IPS DF 4.7 (cell line): ENCODE results near the gene VIPR2.

Experiments used
- DNase-seq: peaks from one replicate; pipeline ENCODE4 v3.0.0-alpha.2; 2013; ENCODE audit warnings: low spot score; ENCODE audit errors: extremely low read depth

VIPR2 gene

DNA sequence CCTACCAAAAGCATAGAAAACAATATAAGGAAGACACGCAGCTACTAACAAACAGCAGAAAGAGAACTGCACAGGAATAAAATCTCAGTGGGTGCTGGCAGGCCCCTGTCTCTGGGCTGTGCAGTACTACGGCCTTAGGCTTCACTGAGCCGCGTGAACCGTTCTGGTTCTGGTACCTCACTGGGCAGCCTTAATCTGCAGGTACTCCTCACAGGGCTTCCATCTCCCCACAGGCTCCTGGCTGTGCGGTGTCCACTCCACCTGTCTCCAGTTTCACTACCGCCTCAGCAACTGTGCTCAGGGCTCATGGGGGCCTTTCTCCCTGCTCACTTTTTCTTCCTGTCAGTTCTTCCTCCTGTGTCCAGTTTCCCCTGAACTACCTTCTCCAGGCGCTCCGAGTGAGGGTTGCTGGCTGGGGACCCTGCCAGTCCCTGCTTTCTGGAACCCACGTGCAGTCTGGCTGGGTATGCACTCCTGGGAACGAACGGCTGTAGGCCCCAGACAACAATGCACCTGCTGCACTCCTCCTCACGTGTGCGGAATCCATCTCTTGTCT, 75.7 kb downstream of the VIPR2 start:
- DNase-seq, result no peak

DNA sequence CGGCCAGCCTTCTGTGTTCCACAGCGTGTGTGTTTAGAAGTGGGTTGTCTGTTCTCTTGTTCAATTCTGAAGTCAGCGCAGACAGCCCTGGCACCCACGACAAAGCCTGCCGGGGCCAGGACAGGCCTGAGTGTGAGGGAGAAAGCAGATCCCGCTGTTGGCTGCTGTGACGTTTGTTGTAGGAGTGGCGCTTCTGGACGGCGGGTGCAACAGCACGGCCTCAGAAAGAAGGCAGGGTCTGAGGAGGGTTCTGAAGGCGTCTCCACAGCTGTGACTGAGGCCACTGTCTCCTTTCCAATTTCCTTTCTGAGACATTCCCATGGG, 76.2 kb downstream of the VIPR2 start:
- DNase-seq, result no peak

DNA sequence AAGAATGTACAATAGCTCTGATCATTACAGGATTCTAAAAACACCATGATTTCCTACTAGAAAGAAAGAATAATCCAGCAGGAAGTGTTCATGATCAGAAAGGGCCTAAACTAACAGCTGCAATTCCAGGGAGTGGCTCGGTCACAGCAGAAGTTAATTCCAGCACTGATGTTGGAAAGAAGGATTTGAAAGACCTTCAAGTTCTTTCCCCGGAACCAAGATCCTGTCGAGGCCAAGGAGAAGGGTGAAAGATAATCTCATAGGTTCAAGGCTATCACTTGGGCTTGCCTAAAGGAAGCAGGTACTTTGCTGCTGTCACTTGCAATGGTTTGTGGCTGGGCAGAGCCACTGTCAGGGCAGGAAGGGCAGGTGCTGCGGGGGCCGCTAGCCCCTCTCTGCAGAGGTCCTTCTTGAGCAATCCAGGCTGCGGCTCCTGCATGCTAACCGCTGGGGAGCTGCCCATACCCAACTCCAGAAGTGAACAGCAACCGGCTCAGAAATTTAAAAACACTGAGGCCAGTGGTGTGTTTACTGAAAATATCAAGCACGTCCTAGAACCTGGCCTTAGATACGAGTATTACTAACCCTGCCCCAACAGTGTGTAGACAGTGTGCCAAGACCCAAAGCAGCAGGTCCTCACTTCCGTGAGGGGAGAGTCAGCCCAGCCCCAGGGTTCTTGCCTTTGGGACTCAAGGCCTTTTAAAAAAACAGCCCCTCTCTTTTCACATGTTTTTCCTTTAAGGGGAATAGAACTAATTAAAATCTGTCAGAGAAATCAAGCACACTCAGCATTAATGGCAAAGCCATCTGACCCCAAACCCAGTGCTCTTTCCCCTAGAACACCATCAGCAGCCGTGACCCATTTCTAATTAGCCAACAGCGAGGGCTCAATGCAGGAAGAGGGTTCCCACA, 76.8 kb downstream of the VIPR2 start:
- DNase-seq, result no peak

DNA sequence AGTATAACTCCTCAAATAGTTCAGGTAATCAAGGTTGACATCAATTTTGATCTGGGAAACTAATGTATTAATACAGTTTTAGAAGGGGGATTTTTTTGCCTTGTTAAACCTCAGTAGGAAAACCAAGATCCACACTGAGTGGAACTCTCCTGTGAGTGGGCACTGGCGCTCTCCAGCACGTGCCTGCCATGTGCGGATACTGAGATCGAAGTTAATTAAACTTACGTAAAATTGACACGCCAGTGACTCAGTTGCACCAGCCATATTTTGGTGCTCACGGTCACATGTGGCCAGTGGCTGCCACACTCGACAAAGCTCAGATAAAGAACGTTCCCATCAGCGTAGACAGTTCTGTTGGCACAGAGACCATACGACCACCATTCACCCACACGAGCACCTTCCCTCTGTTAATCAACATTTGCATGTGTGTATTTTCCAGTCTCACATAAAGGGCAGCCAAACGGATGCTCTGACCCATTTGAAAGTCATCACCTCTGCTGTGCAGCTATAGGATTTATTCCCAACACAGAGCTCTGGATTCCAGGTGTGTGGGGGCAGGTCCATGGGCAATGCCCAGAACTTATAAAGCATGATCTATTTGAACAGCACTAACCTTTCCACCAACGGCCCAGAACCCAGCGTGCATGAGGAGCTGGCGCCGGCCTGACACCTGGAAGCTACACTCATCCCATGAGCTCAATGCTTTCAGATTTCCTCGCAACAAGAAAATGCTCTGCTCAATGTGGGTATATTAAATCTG, 77.7 kb downstream of the VIPR2 start:
- DNase-seq, result no peak

DNA sequence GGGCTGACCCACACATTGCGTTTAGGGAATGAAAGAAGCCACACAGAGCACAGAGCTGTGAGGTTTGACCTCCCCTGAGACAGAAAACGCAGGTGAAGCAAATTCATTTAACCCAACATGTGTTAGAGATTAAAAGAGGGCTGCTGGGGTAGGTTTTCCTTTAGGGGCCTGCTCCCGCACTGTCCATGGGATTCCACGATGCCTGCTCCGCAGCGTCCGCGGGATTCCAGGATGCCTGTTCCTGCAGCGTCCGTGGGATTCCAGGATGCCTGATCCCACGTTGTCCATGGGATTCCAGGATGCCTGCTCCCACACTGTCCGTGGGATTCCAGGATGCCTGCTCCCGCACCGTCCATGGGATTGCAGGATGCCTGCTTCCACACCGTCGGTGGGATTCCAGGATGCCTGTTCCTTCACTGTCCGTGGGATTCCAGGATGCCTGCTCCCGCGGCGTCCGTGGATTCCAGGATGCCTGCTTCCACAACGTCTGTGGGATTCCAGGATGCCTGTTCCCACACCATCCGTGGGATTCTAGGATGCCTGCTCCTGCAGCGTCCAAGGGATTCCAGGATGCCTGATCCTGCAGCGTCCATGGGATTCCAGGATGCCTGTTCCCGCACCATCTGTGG, 78.7 kb downstream of the VIPR2 start:
- DNase-seq, result no peak

DNA sequence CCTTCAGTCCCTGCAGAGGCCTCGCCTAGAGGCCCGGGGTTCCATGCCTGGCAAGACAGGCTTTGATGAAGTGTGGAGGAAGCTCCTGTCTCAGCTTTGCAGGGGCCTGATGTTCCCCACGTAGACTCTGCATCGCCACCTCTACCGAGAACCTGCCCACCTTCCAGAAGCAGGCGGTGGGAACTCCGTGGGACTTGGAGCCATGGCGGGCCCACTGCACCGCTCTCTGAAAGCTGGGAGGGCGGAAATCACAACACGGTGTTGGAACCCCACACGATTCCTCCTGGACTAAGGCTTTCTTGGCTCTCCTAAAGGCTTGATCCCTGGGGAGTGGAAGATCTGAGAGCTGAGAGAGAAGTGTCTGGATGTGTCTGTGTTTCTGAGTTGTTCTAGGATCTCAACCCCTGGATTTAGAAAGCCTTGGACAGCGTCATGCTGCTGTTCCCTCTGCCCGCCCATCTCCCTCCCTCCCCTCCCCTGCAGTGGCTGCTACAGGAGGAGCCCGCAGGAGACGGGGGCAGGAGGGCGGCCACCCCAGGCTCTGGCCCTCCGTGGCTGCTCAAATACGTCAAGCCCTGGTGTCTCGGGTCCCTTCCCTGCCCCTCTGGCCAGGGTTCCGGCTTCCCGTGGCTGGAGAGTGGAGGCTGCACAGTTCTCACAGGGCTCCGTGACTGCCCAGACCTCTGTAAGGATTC, 79.7 kb downstream of the VIPR2 start:
- no peak for DNase-seq

DNA sequence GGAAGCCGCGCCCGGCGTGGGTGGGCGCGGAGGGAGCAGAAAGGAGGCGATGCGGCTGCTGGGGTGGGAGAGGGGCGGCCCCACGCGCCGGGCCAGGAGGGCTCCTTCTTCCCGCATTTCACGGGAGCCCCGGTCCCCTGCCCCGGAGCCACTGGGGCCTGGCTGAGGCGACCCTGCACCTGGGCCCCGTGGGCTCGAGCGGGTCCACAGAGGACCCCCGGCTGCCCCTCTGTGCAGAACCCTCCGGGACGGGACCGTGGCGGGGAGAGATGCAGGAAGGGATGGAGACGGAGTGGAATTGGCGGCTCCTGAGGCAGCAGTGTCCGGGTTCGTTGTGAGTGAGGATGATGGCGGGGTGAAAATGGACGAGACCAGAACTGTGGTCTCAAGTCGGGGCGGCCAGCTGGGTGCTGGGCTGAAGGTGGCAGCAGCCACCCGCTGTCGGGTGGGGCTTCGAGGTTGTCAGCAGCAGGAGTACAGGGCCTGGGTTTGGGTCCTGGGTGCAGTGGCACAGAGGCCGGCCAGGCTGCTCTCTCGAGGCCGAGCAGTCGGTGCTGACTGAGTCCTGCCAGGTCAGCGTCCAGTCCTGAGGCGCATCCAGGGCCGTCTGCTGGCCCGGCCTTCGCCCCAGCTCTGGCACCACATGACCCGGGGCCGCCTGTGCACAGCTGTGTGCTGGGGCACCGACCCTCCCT, 80.4 kb downstream of the VIPR2 start:
- DNase-seq, result no peak

DNA sequence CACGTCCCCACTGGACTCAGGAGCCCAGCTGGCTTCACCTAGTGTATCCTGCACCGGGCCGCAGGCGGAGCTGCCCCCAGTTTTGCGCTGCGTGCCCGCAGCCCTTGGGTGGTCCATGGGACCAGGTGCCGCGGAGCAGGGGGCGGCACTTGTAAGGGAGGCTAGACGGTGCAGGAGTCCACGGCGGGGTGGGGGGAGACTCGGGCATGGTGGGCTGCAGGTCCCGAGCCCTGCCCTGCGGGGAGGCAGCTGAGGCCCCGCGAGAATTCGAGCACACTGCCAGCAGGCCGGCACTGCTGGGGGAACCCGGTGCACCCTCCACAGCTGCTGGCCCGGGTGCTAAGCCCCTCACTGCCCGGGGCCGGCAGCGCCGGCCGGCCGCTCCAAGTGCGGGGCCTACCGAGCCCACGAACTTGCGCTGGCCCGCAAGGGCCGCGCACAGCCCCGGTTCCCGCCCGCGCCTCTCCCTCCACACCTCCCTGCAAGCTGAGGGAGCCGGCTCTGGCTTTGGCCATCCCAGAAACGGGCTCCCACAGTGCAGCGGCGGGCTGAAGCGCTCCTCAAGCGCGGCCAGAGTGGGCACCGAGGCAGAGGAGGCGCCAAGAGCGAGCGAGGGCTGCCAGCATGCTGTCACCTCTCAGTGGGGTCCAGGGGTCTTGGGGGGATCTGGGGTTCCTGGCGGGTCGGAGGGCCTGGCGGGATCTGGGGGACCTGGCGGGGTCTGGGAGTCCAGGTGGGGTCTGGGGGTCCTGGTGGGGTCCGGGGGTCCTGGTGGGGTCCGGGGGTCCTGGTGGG, 81.4 kb downstream of the VIPR2 start:
- DNase-seq, result no peak

DNA sequence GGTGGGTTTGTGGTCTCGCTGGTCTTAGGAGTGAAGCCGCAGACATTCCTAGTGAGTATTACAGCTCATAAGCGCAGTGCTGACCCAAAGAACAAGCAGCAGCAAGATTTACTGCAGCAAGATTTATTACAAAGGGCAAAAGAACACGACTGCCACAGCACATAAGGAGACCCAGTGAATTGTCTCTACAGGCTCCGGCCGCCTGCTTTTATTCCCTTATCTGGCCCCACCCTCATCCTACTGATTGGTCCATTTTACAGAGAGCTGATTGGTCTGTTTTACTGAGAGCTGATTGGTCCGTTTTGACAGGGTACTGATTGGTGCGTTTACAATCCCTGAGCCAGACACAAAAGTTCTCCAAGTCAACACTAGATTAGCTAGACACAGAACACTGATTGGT, 82.1 kb downstream of the VIPR2 start:
- DNase-seq, result no peak

DNA sequence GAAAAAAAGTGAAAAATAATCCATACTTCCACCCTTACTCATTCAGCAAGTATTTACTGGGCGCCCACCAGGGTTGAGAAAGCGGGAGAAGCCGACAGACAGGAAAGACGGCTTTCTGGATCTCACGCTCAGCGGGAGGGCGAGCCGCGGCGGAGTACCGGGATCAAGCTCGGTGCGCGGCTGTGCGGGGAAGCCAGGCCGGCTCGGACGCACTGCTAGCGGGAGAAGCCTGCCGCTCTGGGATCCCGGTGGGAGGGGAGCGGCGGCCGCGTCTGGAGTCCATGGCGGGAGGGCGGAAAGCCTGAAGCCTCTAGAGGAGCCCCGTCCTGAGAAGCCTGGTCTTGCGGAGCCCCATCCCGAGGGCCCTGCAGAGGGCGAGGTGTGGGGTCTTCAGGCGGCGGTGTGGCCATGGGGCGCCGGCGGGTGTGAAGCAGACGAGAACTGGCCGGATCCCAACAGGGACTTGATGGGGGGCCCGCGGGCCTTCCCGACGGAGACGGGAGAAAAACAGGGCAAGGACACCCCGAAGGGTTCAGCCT, 82.9 kb downstream of the VIPR2 start:
- no peak for DNase-seq

DNA sequence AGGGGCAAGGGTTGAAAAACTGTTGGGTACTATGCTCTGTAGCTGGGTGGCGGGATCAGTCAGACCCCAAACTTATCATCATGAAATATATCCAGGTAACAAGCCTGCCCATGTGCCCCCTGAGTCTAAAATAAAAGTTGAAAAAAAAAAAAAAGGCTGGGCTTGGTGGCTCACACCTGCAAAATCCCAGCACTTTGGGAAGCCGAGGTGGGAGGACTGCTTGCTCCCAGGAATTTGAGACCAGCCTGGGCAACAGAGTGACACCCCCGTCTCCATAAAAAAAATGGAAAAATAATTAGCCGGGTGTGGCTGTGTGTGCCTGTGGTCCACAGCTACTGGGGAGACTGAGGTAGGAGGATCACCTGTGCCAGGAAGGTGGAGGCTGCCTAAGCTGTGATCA, 83.5 kb downstream of the VIPR2 start:
- no peak for DNase-seq

DNA sequence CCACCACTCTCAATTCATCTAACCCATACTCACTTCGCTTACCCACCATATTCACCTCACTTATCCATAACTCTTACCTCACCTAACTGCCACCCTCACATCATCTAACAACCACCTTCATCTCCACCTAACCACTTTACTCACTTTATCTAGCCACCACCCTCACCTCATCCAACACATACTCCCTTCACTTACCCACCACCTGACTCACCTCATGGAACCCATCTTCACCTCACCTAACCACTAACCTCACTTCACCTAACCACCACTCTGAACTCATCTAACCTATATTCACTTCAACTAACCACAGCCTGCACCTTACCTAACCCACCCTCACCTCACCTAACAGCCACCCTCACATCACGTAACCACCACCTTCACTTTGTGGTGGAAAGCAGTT, 84.2 kb downstream of the VIPR2 start:
- no peak for DNase-seq

DNA sequence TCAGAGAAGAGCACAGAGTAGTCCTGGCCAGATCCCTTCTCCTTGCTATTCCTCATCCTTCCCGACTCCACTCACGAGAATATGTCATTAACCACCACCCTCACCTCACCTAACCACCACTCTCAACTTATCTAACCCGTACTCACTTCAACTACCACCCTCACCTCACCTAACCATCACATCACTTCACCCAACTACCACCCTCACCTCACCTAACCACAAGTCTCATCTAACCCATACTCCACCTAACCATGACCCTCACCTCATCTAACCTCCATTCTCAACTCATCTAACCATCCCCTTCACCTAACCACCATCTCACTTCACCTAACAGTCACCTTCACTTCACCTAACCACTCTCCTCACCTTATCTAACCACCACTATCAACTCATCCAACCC, 85.0 kb downstream of the VIPR2 start:
- no peak for DNase-seq

DNA sequence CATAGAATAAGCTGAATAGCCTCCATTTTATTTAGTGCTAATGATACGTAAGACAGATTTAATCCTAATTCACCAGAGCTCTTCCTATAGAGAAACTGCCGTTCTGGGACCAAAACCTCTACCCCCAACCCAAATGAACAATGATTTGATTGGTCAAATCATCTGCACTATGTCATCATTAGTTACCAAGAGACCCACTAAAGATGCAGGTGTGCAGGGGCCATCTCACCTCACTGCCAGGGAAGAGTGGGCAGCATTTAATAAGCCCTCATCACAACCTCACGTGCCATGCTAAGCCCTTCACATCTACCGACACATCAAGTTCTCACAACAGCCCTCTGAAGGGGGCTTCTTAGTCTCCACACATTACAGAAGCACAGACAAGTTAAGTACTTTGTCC, 87.0 kb downstream of the VIPR2 start:
- DNase-seq, result no peak

DNA sequence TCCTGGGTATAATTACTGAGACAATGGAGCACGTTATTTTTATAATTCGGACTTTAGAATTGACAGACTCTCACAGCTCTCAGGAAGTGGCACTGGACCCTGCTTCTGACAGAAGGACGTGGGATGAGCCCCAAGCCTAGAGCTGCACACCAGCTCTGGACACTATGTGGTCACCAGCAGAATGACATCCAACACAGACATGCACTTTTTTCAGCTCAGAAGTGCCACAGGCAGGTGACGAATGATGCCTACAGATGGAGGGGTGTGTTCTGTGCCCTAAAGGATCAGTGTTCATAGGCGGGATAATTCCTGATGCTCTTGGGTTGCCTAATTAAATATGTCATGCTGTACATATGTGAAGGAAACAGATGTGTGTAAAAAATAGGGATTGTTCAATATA, 87.9 kb downstream of the VIPR2 start:
- DNase-seq, result no peak

DNA sequence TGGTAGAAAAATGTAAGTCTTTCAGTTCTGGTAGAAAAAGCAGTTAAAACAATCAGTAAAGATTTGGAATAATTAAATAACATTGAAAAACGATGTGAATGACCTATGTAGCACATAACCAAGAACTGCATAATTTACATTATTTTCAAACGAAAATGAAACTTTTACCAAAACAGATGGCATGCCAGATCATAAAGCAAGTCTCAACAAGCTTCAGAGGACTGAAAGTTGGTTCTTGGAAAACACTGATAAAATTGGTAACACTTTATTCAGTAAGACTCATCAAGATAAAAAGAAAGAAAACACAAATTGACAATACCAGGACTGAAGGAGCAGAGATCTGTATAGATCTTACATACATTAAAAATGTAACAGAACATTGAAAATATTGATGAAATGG, 92.8 kb downstream of the VIPR2 start:
- no peak for DNase-seq

DNA sequence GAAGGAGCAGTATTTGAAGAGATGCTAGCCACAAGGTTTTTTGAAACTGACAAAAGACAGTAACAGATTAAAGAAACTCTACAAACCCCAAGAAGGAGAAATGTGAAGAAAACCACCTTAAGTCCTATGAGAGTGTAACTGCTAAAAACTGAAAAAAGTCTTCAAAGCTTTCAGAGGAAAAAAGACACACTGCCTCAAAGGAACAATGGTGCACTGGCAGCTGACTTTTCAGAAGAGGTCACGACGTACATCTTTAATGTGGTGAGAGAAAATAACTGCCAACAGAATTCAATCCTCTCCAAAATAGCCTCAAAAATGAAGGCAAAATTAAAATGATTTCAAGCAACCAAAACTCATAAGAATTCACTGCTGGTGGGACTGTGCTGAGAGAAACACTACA, 94.0 kb downstream of the VIPR2 start:
- no peak for DNase-seq

DNA sequence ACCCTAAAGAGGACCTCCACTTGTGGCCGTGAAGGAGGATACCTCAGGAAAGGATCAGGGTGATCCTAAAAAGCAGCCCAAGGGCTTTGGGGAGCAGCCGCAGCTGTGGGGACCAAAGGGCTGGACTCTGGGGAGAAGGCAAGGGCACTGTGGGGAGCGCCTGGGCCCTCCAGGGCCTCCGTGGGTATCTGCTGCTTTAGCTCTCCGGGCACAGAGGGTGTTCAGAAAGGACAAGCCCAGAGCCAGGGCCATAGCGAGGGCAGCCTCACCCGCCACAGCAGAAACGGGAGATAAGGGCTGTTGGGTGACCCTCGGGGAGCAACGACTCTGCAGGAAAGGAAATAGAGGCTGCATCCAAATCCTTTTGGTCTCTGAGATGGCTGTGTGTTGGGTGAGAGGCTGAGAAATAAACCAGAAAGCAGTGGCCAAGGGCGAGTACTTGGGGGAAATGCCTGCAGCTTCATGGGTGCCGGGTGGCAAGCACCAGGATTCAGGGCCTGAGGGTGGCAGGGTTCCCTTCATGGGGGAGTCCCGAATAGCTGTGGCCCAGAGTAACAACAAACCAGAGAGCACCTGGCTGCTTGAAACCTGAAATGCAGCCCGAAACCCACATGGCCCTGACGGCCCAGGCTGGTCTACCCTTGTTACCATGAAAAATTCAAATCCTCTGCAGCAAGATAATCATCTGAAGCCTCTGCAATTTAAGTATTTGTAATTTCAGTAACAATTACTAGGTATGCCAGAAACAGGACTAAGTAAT, 95.2 kb downstream of the VIPR2 start:
- no peak for DNase-seq

DNA sequence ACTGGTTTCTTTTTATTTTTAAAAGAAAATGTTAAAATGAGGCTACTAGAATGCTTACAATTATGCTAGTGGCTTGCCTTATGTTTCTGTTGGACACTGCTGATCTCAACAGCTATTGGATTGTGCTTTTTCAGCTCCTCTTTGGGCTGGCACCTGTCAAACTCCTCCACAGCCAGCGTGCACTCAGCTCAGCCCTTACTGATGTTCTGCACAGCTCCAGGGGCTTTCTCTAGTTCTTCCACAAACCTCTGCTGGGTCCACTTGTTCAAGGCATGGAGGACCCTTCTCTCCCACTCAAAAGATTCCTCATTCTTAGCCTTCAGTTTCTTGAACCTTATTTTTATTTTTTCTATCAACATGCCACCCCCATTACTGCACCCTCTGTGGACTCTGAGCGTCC, 96.0 kb downstream of the VIPR2 start:
- no peak for DNase-seq
